Activated CD8-positive, alpha-beta T cell treated with anti-CD3 and anti-CD28 coated beads, Interleukin-2, amount 10 ng/mL, durations not matched to agents 7 days and 5 days (primary cell): Measurements from ENCODE around the gene TFF1. TPM values are rescaled to one million over a fixed set of nuclear protein-coding genes. Genes with fewer than 3 reads are reported as not detected.

Experiments
- ATAC-seq: fragments of 150-1000 bp; cut with Tn5 transposase; one replicate; pipeline ENCODE4 v1.10.0; 2021; ENCODE audit warnings: moderate library complexity
- CTCF ChIA-PET: fragments of 350-600 bp; sonication (Branson Sonifier 250); formaldehyde crosslinking; loops from one replicate; lab custom pipeline; 2021; ENCODE audit warnings: antibody characterized with exemption; lab: Charles Lee
- POLR2A ChIA-PET: fragments of 350-600 bp; sonication (Branson Sonifier 250); formaldehyde crosslinking; loops from one replicate; lab custom pipeline; 2021; ENCODE audit warnings: antibody characterized with exemption; lab: Charles Lee
- DNase-seq: peaks from one replicate; pipeline ENCODE4 v3.0.0-alpha.2; 2020
- H3K27ac Mint-ChIP-seq: one replicate; pipeline ENCODE4 v1.8.0; 2021; ENCODE audit warnings: mild to moderate bottlenecking, mixed read lengths
- H3K27me3 Mint-ChIP-seq: one replicate; pipeline ENCODE4 v1.8.0; 2021; ENCODE audit warnings: low read depth, mixed read lengths
- H3K36me3 Mint-ChIP-seq: one replicate; pipeline ENCODE4 v1.8.0; 2021; ENCODE audit warnings: low read depth, mixed read lengths
- H3K4me1 Mint-ChIP-seq: one replicate; pipeline ENCODE4 v1.8.0; 2021; ENCODE audit warnings: low read depth, mixed read lengths
- H3K4me3 Mint-ChIP-seq: one replicate; pipeline ENCODE4 v1.8.0; 2021; ENCODE audit warnings: mild to moderate bottlenecking, mixed read lengths
- H3K9me3 Mint-ChIP-seq: one replicate; pipeline ENCODE4 v1.8.0; 2022; ENCODE audit warnings: mixed read lengths; ENCODE audit not compliant: insufficient read depth
- total RNA-seq, 2 experiments: library from RNA; stranded (reverse); gene quantifications; one replicate each; pipeline ENCODE4 v1.2.3, GENCODE V29; 2021

Gene TFF1
- total RNA-seq, 2 experiments from 2014 or later = not detected

DNA sequence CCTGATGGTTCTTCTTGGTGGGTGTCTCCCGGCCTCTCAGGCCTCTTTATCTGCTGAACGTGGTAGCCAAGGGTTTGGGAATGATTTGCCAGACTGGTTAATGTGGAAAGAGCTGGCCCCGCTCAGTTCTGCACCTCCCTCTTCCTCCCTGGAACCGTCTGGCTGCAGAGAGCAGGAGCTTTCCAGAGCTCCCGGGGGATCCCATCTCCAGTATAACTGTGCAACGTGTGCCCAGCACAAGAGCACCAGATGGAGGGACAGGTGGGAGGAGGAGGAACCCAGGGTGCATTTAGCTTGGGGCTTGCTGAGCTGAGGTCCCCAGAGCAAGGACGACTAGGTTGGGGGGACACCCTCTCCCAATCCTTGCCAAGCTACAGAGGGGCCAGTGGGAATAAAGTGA, 5.0 kb downstream of the TFF1 start:
- ChIA-PET POLR2A (interaction anchor here (1.0 to 1.2 kb wide), 3 partner anchors 13 to 62 kb away, joined by 3 to 4 read pairs (median 4); partner anchors contain the start of gene UBASH3A), CTCF (interaction anchor here (0.6 to 2.4 kb wide), 10 partner anchors 12 to 99 kb away, joined by 3 to 12 read pairs (median 4); partner anchors contain the start of gene UBASH3A)
- Mint-ChIP-seq H3K27ac (no peak overlapping the region), H3K4me1 (peaks cover 10% of the 10 kb centered on the region), H3K9me3 (peaks cover 5% of the 10 kb centered on the region), H3K4me3 (no peak overlapping the region), H3K27me3 (peaks cover 14% of the 10 kb centered on the region), H3K36me3 (no peaks in the 10 kb centered on the region)
- ATAC-seq = no peak
- DNase-seq = no peak

DNA sequence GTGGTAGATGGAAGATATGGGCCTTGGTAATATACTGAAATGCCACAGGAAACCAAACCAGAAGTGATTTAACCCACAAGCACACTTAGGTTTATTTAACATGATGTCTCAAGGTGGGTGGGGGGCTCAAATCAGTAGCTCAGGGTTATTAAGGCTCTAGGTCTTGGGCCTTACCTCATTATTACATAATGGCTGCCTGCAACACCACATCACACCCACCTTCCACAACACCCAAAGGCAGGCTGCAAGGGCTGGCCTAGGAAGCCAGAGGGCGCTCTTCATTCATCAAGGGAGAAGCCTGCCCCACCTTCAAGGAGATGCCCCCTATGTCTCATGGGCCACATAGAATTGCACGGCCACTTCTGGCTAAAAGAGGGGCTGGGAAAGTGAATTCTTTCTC, 6.0 kb downstream of the TFF1 start:
- DNase-seq (peak; percentile 43), ATAC-seq (no peak)
- CTCF ChIA-PET = interaction anchor here (0.8 to 2.4 kb wide), 10 partner anchors 9 to 100 kb away, joined by 3 to 12 read pairs (median 4); partner anchors contain the start of gene UBASH3A
- Mint-ChIP-seq H3K9me3 (peaks cover 7% of the 10 kb centered on the region), H3K27ac (no peak overlapping the region), H3K27me3 (peaks cover 19% of the 10 kb centered on the region), H3K4me1 (peaks cover 10% of the 10 kb centered on the region), H3K36me3 (peaks cover 3% of the 10 kb centered on the region), H3K4me3 (no peak overlapping the region)
- POLR2A ChIA-PET = interaction anchor here (0.6 to 1.2 kb wide), 2 partner anchors 11 to 14 kb away, joined by 3 to 4 read pairs; no protein-coding TSS in a partner anchor

DNA sequence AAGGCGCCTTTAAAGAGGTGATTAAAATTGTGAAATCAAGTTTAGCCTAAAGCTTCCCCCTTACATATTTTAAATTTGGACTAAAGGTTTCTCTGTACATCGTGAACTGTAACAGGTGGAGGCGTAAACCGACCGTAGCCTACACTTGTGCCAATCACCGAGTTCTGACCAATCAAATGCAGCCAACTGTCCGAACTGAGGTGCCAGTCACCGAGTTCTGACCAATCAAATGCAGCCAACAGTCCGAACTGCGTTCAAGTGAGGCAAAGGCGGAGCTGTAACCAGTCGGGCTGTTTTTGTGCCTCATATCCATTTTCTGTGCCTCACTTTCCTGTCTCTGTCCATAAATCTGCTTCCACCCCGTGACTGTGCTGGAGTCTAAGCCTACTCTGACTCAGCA, 7.4 kb downstream of the TFF1 start:
- ChIA-PET POLR2A (no interaction called here), CTCF (interaction anchor here (1.0 to 1.7 kb wide), 2 partner anchors 22 to 91 kb away, joined by 3 to 6 read pairs; no protein-coding TSS in a partner anchor)
- peaks cover 19% of the 10 kb centered on the region for H3K27me3 Mint-ChIP-seq
- H3K4me3 Mint-ChIP-seq = no peak overlapping the region
- ATAC-seq (no peak), DNase-seq (no peak)
- H3K9me3 Mint-ChIP-seq = peaks cover 19% of the 10 kb centered on the region
- H3K36me3 Mint-ChIP-seq = peaks cover 3% of the 10 kb centered on the region
- peaks cover 10% of the 10 kb centered on the region for H3K4me1 Mint-ChIP-seq
- H3K27ac Mint-ChIP-seq = no peak overlapping the region

- CTCF ChIA-PET = interaction anchor here (1.0 to 1.7 kb wide), 3 partner anchors 21 to 92 kb away, joined by 3 to 6 read pairs (median 5); no protein-coding TSS in a partner anchor
- POLR2A ChIA-PET = no interaction called here
- no peak overlapping the region for H3K4me3 Mint-ChIP-seq
- no peak for DNase-seq
- no peak for ATAC-seq
- H3K9me3 Mint-ChIP-seq = peaks cover 19% of the 10 kb centered on the region
- peaks cover 19% of the 10 kb centered on the region for H3K27me3 Mint-ChIP-seq
- H3K36me3 Mint-ChIP-seq = peaks cover 3% of the 10 kb centered on the region
- no peak overlapping the region for H3K27ac Mint-ChIP-seq
- H3K4me1 Mint-ChIP-seq = peaks cover 9% of the 10 kb centered on the region
Observed at GRCh38 chr21:42358261-42358660, 8.1 kb downstream of the TFF1 start.

DNA sequence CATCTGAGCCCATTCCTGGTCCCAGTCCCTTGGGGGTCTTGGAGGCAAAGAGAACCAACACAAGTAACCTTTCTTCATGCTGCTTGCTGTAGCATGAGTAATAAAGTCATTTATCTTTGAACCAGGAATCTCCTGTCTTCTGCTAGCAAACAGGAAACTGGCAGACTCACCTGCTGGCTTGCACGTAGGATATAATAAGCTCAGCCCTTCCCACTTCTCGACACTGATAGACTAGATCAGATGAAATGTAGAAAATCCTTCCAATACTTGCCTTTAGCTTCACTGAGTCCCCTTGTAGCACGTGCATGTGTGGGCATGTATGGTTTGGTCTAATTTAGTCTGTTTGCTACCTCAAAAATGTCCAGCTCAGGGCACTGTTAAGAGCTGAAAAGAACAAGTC, 9.0 kb downstream of the TFF1 start:
- Mint-ChIP-seq H3K27ac (no peak overlapping the region), H3K27me3 (peaks cover 18% of the 10 kb centered on the region), H3K36me3 (peaks cover 3% of the 10 kb centered on the region), H3K4me1 (peaks cover 3% of the 10 kb centered on the region), H3K4me3 (no peak overlapping the region), H3K9me3 (peaks cover 19% of the 10 kb centered on the region)
- DNase-seq (no peak), ATAC-seq (no peak)
- CTCF ChIA-PET = interaction anchor here (1.1 to 1.7 kb wide), 4 partner anchors 20 to 93 kb away, joined by 3 to 6 read pairs (median 4); partner anchors contain the start of gene UBASH3A
- POLR2A ChIA-PET = interaction anchor here (0.6 kb wide), 1 partner anchor 311 kb away, joined by 3 read pairs; no protein-coding TSS in a partner anchor

DNA sequence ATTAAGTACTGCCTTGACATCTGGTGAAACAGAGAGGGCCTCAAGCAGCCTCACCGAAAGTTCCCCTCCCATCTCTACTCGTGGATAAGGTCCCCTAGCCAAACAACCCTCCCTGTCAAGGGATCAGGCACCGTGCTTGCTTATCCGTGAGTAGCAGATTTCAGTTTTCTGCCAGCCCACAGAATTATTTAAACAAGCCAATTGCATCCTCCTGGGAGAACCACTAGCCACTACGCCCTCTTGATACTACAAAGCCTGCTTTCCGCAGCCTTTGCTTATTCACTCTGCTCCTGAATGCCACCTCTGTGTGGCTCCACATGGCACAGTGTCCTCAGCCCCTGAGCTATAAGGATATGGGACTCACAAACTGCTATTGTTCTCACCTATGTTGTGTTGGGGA, 9.7 kb downstream of the TFF1 start:
- Mint-ChIP-seq H3K4me3 (no peak overlapping the region), H3K4me1 (peaks cover 3% of the 10 kb centered on the region), H3K9me3 (peaks cover 19% of the 10 kb centered on the region), H3K27ac (no peak overlapping the region), H3K27me3 (peaks cover 12% of the 10 kb centered on the region), H3K36me3 (peaks cover 3% of the 10 kb centered on the region)
- ATAC-seq (no peak), DNase-seq (no peak)
- ChIA-PET CTCF (interaction anchor here (1.1 kb wide), 2 partner anchors 47 to 94 kb away, joined by 3 read pairs; partner anchors contain the start of gene UBASH3A), POLR2A (no interaction called here)

DNA sequence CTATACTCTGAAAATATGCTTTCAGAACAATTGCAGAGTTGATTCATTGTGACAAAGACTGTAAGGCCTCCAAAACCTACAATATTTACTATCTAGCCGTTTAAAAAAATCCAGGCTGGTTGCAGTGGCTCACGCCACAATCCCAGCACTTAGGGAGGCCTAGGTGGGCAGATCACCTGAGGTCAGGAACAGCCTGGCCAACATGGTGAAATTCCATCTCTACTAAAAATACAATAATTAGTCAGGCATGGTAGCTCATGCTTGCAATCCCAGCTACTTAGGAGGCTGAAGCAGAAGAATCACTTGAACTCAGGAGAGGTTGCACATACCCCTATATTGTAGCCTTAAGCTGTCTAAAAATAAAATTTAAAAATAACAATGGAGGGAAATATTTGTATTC, 10.3 kb downstream of the TFF1 start:
- peaks cover 11% of the 10 kb centered on the region for H3K27me3 Mint-ChIP-seq
- H3K27ac Mint-ChIP-seq = no peak overlapping the region
- CTCF ChIA-PET = no interaction called here
- DNase-seq (no peak), ATAC-seq (no peak)
- POLR2A ChIA-PET = no interaction called here
- H3K36me3 Mint-ChIP-seq = peaks cover 3% of the 10 kb centered on the region
- no peak overlapping the region for H3K4me3 Mint-ChIP-seq
- peaks cover 3% of the 10 kb centered on the region for H3K4me1 Mint-ChIP-seq
- peaks cover 19% of the 10 kb centered on the region for H3K9me3 Mint-ChIP-seq

DNA sequence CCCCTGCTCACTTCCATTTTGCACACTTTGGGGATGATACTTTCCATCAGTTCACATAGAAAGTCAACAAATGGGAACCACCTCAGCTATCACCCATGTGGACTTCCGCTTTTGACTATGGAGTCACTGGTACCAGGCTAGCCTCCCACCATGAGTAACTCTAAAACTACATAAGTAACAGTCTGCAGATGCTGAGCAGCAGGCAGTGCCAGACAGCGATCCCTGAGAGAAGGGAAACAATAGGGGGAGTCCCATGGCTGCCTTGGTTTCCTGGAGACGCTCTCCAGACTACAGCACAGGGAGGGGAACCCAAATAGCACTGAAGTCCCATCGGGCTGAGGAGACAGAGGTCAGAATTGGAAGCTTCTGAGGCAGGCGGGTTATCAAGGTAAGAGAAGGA, 12.7 kb downstream of the TFF1 start:
- Mint-ChIP-seq H3K27ac (no peak overlapping the region), H3K36me3 (peaks cover 3% of the 10 kb centered on the region), H3K4me1 (no peaks in the 10 kb centered on the region), H3K9me3 (peaks cover 19% of the 10 kb centered on the region), H3K27me3 (peaks cover 11% of the 10 kb centered on the region), H3K4me3 (no peak overlapping the region)
- ATAC-seq (no peak), DNase-seq (no peak)
- POLR2A ChIA-PET = no interaction called here
- CTCF ChIA-PET = no interaction called here

GRCh38 chr21:42352441-42353095, 13.8 kb downstream of the TFF1 start:
- Mint-ChIP-seq H3K9me3 (peaks cover 19% of the 10 kb centered on the region), H3K36me3 (peaks cover 3% of the 10 kb centered on the region), H3K27me3 (peaks cover 7% of the 10 kb centered on the region), H3K4me1 (no peaks in the 10 kb centered on the region), H3K4me3 (no peak overlapping the region), H3K27ac (no peak overlapping the region)
- ChIA-PET CTCF (no interaction called here), POLR2A (no interaction called here)
- ATAC-seq (no peak), DNase-seq (no peak)

DNA sequence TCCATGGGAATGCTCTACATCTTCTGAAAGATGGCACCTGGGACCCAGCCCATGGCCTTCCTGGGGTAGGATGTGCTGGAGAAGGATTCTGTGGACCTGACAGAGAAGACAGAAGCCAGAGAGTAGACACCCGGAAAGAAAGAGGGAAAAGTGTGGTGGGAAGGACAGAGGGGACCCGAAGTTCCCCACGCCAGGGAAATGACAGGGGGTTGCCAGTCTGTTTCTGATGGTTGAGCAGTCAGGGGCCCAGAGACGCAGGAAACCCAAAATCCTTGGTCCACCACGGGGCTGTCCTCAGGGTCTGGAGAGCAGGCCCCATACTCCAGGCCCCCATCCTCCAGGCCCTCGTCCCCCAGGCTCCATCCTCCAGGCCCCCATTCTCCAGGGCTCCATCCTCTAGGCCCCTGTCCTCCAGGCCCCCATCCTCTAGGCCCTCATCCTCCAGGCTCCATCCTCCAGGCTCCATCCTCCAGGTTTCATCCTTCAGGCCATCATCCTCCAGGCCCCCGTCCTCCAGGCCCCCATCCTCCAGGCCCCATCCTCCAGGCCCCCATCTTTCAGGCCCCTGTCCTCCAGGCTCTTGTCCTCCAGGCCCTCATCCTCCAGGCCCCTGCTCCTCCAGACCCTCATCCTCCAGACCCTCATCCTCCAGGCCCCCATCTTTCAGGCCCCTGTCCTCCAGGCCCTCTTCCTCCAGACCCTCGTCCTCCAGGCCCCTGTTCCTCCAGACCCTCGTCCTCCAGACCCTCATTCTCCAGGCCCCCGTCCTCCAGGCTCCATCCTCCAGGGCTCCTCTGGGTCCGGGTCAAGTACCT, 14.5 kb downstream of the TFF1 start:
- CTCF ChIA-PET = no interaction called here
- H3K9me3 Mint-ChIP-seq = peaks cover 19% of the 10 kb centered on the region
- POLR2A ChIA-PET = no interaction called here
- H3K4me1 Mint-ChIP-seq = no peaks in the 10 kb centered on the region
- ATAC-seq (no peak), DNase-seq (no peak)
- peaks cover 3% of the 10 kb centered on the region for H3K36me3 Mint-ChIP-seq
- H3K27me3 Mint-ChIP-seq = peaks cover 5% of the 10 kb centered on the region
- H3K27ac Mint-ChIP-seq = no peak overlapping the region
- no peak overlapping the region for H3K4me3 Mint-ChIP-seq

- POLR2A ChIA-PET = no interaction called here
Observed at GRCh38 chr21:42350927-42351426, 15.4 kb downstream of the TFF1 start, which contains the start of gene TFF2. Gene TFF2, minus strand, starts transcription at chr21:42350994. Its CDS starts 37 bp downstream, at chr21:42350957.

More at GRCh38 chr21:42350927-42351426, 15.4 kb downstream of the TFF1 start, which contains the start of gene TFF2:
- H3K27ac Mint-ChIP-seq = no peak within 1 kb of the TSS
- CTCF ChIA-PET = no interaction called here
- peaks cover 3% of the 10 kb centered on the region for H3K36me3 Mint-ChIP-seq
- H3K4me1 Mint-ChIP-seq = no peaks in the 10 kb centered on the region
- peaks cover 14% of the 10 kb centered on the region for H3K9me3 Mint-ChIP-seq
- peaks cover 5% of the 10 kb centered on the region for H3K27me3 Mint-ChIP-seq
- DNase-seq = no peak
- H3K4me3 Mint-ChIP-seq = no peak within 1 kb of the TSS
- ATAC-seq = no peak
